ENCODE measurements around the gene MYO1G.

DNA sequence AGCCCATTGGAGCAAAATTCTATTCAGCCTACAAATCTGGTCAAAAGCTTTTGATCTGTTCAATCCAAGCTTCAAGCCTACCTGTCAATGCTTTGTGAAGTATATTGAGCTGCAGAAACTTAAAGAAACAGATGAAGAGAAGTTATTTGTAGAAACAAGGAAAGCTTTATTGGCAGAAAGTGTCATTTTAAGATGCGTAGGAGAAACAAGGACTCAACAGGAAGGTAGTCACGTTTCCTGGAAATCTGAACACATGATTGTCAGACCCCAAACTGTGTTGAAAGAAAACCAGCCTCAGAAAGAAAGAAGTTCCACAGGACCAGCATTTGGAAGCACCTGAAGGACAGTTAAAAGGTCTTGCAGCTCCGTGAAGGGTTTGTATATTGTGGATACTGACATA is 58.7 kb downstream of the MYO1G start:
- TF ChIP-seq GATA2 (IDR thresholded peaks at IDR 0.05; ENCODE audit: low read depth, low read length) (no peak), GATA3 (IDR thresholded peaks at IDR 0.05; ENCODE audit: low read depth, low read length) (no peak)

All from SH-SY5Y (cell line).